GM19324 (cell line): Measurements from ENCODE around the gene MYLK3.
"Not testable (repeated sequence)": the region's sequence is repeated elsewhere in the genome, so short reads cannot be mapped to it uniquely, and the experiment has no call there.

Experiments used
- ATAC-seq: cut with Tn5 transposase; IDR thresholded peaks from one replicate; pipeline ENCODE4 v1.9.1; 2021; ENCODE audit warnings: mild to moderate bottlenecking, moderate library complexity; ENCODE audit not compliant: unreplicated experiment, low FRiP score

The MYLK3 gene

GRCh38 chr16:46747777-46748651 lies at the start of gene MYLK3:
Gene MYLK3, minus strand, starts transcription at chr16:46748344. Its CDS starts 151 bp downstream, at chr16:46748193.
- no peak for ATAC-seq

GRCh38 chr16:46797501-46797900 lies 49.4 kb upstream of the MYLK3 start:
- ATAC-seq = no peak

GRCh38 chr16:46796764-46797269 lies 48.7 kb upstream of the MYLK3 start:
- ATAC-seq = no peak

DNA sequence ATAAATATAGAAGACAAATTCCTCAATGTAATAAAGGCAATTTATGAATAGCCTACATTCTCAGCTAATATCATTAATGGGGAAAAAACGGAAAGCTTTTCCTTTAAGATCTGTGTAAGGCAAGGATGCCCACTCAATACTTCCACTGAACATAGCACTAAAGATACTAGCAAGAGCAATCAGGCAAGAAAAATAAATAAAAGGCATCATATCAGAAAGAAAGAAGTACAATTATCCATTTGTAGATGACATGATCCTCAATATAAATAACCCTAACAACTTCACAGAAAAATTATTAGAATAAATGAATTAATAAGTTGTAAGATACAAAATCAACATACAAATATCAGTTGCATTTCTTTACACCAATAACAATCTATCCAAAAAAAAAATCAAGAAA lies 45.7 kb upstream of the MYLK3 start:
- no peak for ATAC-seq

DNA sequence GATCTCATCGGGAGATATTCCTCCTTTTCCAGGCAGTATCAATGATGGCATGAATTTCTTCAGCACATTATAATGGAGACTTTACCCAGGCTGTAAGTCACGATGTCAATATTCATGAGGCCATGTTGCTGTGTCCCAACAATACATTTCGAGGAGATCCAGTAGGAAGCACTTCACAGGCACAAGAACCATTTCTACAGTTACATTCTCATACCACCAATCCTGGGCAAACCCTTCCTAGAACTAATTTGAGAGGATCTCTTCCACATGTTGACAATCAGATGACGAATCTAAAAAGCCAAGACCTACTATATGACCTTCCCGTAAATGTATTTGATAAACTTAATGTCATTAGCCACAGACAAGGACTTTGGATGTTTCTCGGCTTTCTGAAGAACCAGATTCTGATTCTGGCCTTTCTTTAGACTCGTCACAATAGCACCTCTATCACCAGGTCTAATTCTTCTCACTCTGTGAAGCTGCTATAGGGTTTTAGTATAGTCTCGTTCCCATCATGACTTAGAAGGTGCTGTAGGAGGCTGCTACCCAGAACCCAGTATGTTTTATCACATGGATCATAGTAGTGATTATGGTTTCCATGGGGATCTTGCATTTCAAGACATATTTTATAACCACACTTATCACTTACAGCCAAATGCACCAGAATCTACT lies 42.6 kb upstream of the MYLK3 start:
- ATAC-seq = no peak

DNA sequence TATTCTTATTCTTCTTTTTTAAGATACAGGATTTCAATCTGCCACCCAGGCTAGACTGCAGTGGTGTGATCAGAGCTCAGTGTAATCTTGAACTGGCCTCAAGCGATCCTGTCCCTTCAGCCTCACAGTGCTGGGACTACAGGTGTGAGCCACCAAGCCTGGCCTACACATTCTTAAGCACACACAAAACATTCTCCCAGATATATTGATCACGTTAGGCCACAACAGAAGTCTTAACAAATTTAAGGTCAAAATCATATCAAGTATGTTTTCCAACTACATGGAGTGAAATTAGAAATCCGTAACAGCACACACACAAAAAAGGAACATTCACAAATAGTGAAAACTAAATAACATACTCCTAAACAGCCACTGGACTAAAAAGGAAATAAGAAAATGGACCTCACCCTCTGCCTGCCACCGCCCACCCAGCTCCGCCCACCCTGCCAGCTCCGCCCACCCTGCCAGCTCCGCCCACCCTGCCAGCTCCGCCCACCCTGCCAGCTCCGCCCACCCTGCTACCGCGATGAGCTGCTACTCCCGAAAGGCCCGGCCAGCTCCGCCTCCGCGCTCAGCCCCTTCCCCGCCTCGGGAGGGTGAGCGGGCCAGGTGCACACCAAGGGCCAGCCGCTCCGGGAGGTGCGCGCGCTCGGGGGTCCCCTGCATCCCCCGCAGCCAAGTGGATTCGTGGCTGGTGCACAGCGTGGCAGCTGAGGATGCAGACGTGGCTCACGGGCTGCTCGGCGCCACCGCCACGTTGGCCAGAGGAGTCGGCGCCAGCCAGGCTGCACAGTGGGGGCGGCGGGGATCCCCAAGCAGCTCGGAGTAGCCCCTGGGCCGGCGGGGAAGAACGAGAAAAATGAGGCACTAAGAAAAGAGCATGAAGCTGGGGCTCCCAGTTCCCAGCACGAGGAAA lies 41.6 kb upstream of the MYLK3 start:
- ATAC-seq = peak; percentile 94

DNA sequence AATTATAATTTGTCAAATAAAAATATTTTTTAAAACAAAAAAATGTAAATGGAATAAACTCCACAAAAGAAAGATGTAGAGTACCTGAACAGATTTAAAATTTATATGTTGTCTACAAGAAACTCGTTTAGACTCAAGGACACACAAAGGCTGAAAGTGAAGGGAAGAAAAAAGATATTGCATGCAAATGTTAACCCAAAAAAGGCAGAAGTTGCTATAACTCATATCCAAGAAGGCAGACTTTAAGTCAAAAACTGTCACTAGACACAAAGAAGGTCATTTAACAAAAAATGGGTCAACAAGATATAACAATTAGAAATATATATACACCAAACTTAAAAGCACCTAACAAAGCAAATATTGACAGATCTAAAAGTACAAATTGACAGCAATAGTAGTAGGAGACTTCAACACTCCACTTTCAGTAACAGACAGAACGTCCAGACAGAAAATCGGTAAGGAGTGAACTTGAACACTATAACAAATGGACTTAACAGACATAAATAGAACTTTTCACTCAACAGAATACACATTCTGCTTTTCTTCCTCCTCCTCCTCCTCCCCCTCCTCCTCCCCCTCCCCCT lies 40.8 kb upstream of the MYLK3 start:
- ATAC-seq = no peak

DNA sequence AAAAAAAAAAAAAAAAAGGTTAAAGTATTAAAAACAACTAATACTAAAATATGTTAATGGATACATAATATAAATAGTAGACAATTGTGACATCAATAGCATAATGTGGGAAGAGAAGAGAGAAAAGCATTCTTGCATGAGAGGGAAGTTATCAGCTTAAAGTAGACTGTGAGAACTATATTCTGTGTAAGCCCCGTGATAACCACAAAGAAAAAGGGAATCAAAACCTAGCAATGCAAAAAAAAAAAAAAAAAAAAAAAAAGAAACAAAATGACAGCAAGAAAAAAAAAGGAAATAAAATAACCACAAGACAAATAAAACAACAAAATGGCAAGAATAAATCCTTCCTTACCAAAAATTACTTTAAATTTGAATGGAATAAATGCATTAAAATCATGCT lies 39.8 kb upstream of the MYLK3 start:
- no peak for ATAC-seq

GRCh38 chr16:46785076-46785845 lies 37.1 kb upstream of the MYLK3 start:
- ATAC-seq = no peak

- not testable (repeated sequence) for ATAC-seq
Measured at GRCh38 chr16:46784569-46784968, 36.4 kb upstream of the MYLK3 start.

DNA sequence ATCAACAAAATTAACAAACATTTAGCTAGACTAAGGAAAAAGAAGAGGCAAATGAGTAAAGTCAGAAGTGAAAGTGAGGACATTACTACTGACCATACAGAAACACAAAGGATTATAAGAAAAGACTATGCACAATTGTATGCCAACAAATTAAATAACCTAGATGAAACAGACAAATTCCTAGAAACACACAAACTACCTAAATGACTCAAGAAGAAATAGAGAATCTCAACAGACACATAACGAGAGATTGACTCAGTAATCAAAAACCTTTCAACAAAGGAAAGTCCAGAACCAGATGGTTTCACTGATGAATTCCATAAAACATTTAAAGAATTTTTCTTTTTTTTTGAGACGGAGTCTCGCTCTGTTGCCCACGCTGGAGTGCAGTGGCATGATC lies 35.7 kb upstream of the MYLK3 start:
- no peak for ATAC-seq

- ATAC-seq = no peak
Measured at GRCh38 chr16:46782320-46782719, 34.2 kb upstream of the MYLK3 start.

DNA sequence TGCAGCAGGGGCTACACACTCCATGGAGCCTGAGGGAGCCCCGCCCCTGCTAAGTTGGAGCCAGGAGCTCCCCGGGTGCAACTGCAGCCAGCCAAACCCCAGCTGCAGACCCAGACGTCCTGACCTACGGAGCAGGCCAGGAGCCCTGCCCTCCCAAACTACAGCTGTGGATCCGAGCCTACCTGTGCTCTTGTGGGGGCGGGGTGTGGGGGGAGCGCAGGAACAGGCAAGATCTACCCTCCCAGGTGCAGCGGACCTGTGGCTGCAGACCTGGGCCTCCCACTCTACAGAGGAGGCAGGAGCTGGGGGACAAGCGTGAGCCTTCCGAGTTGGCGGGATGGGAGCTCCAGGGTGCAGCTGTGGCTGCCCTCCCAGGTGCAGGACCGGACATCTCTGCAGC lies 29.7 kb upstream of the MYLK3 start:
- ATAC-seq = no peak

DNA sequence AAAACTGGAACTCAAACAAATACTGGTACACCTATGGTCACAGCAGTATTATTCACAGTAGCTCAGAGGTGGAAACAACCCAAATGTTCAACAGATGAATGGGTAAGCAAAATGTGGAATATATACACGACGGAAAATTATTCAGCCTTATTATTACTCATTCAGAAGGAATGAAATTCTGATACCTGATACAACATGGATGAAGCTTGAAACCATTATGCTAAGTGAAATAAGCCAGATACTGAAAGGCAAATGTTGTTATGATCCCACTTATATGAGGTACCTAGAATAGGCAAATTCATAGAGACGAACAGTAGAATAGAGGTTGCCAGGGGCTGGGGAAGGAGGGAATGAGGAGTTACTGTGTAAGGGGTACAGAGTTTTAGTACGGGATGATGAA lies 27.1 kb upstream of the MYLK3 start:
- no peak for ATAC-seq

DNA sequence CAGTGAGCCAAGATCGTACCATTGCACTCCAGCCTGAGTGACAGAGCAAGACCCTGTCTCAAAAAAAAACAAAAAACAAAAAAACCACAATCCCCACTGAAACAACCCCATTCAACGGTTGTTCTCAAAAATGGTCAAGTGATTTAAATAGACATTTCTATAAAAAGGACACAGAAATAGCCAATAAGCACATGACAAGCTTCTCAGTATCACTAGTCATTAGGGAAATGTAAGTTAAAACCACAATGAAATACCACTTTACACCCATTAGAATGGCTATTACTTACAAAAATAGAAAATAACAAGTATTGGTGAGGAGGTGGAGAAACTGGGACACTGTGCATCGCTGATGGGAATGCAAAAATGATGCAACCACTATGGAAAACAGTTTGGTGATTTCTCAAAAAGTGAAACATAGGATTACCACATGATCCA lies 26.6 kb upstream of the MYLK3 start:
- ATAC-seq = no peak

DNA sequence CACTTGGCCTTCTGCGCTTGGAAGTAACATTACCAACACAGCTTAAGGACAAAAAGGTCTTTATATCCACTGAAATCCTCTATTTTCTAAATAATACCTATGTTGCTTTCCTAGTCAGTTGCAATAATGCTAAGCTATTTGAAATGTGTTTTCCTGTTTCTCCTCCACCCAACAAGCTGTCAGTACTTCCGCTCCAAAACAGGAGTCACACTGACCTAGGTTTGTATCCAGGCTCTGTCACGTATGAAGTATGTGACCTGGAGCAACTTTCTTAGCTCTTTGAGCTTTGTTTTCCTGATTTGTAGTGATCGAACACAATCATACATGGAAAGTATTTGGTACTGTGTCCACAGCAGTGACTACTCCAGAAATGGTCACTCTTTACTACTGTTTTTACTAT lies 24.3 kb upstream of the MYLK3 start:
- ATAC-seq = no peak

DNA sequence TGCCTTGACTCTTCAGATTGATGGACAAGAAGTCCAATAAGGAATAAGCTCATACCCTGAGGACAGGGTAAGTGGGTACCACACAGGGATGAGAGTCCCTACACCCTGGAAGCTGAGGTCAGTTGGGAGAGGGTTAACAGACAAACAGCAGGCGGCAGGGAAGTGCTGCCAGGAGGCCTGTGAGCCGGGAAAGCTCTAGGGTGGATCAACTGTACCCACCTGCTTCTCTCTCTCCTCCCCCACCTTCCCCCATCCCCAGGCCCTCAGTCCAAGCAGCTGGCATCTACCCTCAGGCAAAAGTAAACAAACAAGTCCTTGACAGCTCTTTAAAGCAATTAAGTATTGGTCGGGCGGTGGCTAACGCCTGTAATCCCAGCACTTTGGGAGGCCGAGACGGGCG lies 20.7 kb upstream of the MYLK3 start:
- no peak for ATAC-seq

DNA sequence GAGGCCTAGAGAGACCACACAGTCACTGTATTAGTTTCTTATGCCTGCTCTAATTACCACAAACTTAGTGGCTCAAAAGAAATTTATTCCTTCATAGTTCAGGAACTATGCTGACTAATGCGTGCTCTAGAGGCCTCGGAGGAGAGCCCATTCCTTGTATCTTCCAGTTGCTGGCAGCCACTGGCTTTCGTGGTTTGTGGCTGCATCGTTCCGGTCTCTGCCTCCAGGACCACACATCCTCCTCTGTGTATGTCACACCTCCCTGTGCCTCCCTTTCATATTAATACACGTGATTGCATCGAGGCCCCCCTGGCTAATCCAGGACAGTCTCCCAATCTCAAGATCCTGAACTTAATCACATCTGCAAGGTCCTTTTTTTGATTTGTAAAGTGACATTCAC lies 16.9 kb upstream of the MYLK3 start:
- ATAC-seq = no peak

DNA sequence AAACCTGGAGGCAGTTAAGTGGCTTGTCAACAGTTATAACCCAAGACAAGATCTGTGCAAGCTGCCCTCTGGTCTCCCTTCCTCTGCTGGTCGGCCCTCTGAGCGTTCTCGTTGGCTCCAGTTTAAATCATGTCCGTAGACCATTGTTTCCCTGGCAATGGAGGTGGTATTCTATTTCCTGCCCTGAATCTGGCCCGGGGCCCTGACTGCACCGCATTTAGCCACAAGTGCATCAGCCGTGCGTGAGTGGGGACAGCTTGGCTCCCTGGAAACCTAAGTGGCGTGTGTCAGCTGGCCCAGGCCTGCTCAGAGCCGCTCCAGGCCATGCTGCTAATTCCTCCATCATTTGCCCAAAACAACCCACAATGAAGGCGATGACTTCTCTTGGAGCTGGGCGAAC lies 15.0 kb upstream of the MYLK3 start:
- ATAC-seq = no peak

DNA sequence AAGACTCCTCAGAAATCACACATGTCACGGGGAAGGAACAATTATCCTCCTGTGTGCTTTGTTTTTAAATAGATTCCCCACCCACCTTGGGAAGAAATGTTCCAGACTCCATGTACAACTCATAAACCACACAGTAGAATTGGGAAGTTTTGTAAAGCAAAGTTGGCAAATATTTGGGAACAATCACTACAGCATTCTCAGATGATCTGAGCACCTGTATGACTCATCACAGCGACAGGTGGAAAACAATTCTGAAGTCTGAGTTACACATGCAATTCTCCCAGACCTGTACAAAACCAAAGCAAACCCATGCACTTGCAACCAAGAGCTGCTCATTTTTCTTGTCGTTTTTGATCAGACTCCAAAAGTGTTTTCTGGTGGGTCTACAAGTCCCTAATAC lies 14.4 kb upstream of the MYLK3 start:
- no peak for ATAC-seq
